SK-N-MC (cell line): ENCODE measurements around the gene TNP1.

Source experiments
- EZH2 ChIP-seq: fragments of 200-600 bp; sonication (generic); IDR thresholded peaks from one replicate; pipeline ENCODE4 v1.6.1; 2017; ENCODE audit warnings: antibody characterized with exemption
- POLR2AphosphoS5 ChIP-seq: IDR thresholded peaks from 2 replicates; pipeline ENCODE4 v1.6.1; 2012; ENCODE audit warnings: mild to moderate bottlenecking, low read depth, low read length, borderline replicate concordance

DNA sequence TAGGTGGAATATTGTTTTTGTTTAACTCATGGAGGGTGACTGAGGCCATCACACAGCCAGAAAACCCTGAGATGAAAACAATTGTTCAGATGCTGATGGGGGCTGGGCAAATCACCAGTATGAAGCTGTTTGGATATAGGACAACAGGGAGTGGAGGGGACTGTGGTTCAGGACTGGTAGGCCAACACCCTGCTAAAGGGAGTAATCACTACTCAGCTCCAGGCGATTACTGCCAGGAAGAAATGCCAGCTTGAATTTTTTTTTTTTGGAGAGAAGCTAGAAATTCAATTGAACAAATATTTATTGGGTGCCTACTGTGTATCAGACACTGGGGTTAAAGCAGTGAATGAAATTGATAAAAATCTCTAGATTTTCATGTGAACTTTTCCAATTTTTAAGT is 37.4 kb downstream of the TNP1 start:
- TF ChIP-seq EZH2 (no peak), POLR2AphosphoS5 (no peak)
